HG03460 (cell line): ENCODE measurements around the gene CNBP.
A peak's percentile ranks its signal among the peaks of the same experiment; 100 is the strongest.
"Not testable (repeated sequence)": the region's sequence is repeated elsewhere in the genome, so short reads cannot be mapped to it uniquely, and the experiment has no call there.

ENCODE experiments used
- ATAC-seq: cut with Tn5 transposase; IDR thresholded peaks from one replicate; pipeline ENCODE4 v1.9.1; 2021; ENCODE audit not compliant: unreplicated experiment

Gene CNBP

DNA sequence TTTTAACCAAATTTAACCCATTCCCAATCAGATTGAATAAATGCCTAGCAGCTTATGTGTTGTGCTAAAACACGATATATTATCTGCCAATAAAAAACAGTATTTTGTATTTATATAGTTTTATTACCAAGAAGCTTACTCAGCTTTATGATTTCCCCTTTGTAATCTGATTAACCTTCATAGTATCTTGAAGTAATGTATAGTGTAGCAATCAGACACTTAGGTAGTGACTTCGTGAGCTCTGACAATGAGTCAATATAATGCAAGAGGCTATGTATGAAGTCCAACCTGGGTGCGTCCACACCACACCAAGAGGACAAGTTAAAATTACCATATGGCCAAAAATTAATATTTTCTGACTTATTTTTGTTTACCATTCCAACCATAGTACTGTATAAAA is 2.1 kb upstream of the CNBP start:
- no peak for ATAC-seq

DNA sequence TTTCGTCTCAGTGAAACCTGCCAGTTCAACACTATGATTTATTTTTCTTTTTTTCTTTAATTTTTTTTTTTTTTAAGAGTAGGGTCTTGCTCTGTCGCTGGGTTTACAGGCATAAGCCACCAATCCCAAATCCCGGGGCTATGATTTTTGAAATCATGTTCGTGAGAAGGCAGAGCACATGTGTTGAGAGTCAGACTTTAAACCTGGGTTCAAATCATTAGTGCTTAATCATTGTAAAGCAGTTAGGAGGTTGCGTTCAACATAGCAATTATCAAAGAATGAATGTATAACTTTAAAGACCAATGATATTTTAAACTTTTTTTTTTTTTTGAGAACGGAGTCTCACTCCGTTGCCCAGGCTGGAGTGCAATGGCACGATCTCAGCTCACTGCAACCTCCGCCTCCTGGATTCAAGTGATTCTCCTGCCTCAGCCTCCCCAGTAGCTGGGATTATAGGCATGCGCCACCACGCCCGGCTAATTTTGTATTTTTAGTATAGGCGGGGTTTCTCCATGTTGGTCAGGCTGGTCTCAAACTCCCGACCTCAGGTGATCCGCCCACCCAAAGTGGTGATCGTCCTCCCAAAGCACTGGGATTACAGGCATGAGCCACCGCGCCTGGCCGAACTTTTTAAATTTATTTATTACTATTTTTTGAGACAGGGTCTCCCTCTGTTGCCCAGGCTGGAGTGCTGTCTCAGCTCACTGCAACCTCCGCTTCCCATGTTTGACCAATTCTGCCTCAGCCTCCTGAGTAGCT is 1.3 kb upstream of the CNBP start:
- not testable (repeated sequence) for ATAC-seq

DNA sequence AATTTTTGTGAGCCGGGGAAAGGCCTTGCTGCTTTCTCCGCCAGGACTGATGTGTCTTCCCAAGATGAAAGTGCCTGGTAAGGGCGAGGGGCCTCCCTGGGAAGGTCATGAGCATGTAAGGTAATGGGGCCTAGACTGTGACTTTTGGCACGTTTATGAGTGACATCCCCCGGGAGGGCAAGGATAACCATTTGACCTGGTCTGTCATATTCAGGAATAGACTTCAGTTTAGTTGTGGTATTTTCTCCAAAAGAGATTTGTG is 631 bp upstream of the CNBP start:
- peak; percentile 7 for ATAC-seq

DNA sequence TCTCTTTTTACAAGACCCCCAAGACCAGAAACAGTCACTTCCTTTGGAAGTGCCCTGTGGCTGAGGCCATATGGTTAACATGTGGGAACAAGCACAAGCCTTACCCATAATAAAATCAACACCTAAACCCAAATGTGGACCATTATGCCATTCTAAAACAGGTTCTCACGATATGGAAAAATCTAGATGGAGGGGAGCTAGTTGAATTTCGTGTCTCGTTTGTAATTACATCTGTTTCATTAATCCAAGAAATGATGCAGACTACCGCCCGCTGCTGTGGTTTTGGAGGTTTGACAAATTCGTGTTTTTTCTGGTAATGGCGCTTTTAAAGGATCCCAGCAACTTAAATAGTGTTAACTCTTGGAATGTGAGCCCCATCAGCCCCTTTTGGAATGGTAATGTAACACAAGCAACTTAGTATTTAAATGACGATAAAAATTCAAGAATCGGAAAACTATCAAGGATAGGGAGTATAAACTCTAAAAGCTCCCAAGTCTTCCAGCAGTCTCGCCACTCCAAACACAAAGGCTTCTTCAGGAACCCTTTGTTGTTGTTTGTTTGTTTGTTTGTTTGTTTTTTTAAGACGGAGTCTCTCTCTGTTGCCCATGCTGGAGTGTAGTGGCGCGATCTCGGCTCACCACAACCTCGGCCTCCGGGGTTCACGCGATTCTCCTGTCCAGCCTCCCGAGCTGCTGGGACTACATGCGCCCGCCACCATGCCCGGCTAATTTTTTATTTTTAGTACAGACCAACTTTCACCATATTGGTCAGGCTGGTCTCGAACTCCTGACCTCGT is 1.1 kb downstream of the CNBP start:
- no peak for ATAC-seq

DNA sequence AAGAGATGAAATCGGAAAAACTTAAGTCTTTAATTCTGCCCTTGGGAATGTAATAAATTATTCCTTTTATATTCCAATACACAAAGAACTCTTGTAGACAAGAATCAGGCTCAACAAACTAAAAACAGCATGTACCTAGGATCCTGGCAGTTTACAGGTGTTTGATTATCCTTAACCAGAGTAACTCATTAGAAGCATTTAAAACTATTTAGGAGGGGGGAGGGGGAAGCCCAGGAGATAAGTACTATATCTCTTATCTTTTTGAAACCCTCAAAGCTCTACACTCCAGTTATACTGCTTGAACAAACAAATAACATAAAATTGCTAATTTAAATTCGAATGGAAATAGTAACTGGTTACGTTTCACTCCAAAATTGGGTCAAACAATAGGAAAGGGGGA is 1.9 kb downstream of the CNBP start:
- ATAC-seq: no peak

DNA sequence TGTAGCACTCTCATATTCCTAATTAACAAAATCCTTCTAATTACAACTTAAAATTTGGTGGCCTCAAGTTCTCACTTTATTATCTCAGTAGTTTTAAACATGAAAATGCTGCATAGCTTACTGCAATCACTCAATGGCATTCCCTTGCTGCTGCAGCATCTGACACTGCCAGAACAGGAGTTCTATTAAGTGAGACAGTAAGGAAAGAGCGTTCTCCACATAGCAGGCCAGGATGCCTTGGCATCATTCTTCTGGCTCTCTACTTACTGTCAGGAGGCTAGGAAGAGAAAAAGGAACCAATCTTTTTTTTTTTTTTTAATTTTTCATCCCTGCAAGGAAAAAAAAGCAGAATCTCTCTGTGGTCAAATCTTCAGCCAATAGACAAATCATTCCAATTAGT is 3.2 kb downstream of the CNBP start:
- ATAC-seq: no peak

DNA sequence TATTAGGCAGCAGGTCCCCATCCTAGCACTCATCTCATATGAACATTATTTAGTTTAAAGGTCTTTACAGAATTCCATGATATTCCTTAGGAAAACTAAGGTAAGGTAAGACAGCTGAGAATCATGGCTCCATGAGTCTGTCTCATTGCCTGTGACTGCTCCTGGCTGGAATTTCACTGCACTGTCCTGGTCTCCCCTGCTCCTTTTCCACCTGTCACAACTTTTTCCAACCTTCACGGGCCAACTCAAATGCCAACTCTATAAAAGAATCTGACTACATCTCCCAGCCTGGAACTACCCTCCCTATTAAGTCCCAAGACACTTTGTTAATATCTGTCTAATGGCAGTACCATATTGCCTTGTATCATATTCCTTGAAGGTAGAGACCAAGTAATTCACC is 7.6 kb downstream of the CNBP start:
- no peak for ATAC-seq

DNA sequence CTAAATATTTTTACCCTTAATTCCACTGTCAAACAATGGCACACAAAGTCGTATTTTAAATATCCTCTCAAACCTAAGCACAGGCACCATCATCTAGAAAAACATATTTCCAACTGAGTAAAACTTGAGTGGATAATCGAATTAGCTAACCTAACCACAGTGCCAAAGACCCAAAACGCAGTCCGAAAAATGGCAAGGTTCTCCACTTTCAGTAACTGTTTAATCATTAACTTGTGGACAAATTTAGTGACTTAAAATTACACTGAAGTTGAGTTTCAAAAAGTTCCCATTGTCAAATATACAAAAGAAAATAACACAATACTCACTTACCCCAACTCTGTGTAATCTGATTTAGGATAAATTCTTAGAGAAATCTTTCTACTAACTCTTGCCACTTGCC is 10.0 kb downstream of the CNBP start:
- ATAC-seq: no peak

DNA sequence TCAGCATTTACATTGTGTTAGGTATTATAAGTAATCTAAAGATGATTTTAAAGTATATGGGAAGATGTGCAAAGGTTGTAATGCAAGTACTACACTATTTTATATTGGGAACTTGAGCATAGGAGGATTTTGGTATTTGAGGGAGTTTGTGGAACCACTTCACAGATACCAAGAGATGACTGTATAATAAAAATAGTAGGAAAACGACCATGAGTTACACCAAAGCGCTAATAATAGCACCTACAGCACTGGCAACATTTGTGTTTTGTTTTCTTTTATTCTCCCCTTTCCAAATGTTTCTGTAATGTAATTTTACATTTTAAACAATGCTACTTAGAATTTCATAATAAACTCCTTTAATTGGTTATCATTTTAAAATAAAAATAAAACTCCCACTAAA is 10.5 kb downstream of the CNBP start:
- no peak for ATAC-seq

DNA sequence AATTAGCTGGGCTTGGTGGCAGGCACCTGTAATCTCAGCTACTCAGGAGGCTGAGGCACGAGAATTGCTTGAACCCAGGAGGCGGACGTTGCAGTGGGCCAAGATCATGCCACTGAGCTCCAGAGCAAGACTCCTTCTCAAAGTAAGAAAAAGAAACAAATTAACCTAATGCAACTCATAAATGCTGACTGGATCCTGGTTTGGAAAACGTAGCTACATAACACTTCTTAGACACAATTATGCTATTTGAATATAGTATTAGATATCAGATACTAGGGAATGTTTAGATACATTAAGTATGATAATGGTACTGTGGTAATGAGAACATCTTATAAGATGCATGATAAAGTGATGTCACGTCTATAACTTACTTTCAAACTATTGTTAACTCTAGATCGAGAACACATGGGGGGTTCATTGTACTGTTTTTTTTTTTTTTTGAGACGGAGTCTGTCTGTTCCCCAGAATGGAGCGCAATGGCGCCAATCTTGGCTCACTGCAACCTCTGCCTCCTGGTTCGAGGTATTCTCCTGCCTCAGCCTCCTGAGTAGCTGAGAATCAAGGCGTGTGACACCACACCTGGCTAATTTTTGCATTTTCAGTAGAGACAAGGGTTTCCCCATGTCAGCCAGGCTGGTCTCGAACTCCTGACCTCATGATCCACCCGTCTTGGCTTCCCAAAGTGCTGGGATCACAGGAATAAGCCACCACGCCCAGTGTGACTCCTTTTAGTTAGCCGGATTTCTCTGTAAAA is 16.9 kb downstream of the CNBP start:
- ATAC-seq: no peak

DNA sequence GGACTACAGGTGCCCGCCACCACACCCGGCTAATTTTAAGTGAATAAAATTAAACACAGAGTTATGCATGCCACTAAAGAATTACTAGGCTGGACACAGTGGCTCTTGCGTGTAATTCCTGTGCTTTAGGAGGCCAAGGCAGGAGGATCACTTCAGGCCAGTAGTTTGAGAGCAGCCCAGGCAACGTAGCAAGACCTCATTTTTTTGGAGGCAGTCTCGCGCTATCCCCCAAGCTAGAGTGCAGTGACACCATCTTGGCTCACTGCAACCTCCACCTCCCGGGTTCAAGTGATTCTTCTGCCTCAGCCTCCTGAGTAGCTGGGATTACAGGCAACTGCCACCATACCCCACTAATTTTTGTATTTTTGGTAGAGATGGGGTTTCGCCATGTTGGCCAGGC is 18.1 kb downstream of the CNBP start:
- not testable (repeated sequence) for ATAC-seq

DNA sequence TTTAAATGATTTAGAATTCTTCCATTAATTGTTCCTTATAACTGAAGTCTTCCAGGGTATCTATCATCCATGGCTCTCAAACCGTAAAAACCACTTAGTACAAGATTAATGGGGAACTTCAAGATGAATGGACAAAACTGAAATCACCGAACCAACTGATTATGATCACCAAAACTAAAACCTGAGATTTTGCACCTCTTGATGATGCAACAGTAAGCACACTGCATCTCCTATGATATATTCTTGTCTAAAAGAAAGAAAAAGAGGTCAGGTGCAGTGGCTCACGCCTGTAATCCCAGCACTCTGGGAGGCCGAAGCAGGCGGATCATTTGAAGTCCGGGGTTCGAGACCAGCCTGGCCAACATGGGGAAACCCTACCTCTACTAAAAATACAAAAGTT is 19.2 kb downstream of the CNBP start:
- no peak for ATAC-seq

DNA sequence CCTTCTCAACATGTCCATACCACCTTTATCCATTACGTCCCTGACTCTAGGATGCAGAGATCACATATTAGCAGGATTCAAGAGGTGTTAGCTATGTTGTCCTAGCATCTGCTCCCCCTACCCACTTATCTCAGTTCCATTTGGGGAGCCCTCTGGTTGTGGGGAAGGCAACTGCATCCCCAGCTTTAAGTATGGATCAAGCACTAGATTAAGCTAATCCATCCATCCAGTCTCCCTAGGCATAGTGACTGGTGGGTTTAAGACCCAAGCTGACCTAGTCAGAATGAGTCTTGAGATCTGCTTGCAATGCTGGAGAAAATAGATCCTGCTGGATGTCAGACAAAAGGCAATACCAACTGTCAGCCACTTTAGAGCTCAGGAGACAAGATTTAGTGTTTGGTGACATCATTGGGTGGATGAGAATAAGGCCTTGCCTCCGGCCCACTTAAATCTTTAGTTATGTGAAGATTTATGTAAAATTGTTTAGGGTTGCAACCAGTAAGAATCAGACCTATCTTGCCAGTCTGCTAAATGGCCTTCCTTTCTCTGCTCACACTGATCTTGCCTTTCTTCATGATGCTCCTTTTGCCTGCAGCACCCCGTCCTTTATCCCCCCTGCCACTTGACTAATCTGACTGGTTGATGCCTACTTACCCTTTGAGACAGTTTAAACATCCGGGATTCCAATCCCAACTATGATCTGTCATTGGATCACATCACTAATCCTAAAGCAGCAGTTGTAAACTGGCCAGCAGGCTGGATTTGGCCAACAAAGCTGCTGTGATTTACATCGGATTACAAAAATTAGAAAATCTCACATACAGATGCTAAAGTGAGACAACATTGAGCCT is 20.7 kb downstream of the CNBP start:
- no peak for ATAC-seq

DNA sequence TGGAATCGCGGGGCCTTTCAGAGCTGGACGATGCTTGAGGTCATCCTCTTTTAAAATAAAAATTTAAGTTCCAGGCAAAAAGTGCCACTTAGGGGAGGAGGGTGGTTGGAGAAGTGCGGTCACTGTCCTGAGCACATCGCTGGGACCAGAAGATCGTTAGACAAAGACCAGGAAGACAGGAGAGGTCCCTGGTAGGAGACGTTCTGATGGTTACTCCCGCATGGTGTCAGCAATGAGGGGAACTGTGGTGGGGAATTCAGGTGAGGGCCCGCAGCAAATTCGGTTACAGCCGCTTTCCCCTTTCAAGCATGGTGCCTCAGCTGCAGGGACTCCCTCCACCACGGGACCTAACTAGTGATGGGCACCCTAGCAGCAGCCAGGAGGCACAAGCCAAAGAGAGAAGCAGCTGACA is 21.8 kb downstream of the CNBP start:
- peak; percentile 1 for ATAC-seq

DNA sequence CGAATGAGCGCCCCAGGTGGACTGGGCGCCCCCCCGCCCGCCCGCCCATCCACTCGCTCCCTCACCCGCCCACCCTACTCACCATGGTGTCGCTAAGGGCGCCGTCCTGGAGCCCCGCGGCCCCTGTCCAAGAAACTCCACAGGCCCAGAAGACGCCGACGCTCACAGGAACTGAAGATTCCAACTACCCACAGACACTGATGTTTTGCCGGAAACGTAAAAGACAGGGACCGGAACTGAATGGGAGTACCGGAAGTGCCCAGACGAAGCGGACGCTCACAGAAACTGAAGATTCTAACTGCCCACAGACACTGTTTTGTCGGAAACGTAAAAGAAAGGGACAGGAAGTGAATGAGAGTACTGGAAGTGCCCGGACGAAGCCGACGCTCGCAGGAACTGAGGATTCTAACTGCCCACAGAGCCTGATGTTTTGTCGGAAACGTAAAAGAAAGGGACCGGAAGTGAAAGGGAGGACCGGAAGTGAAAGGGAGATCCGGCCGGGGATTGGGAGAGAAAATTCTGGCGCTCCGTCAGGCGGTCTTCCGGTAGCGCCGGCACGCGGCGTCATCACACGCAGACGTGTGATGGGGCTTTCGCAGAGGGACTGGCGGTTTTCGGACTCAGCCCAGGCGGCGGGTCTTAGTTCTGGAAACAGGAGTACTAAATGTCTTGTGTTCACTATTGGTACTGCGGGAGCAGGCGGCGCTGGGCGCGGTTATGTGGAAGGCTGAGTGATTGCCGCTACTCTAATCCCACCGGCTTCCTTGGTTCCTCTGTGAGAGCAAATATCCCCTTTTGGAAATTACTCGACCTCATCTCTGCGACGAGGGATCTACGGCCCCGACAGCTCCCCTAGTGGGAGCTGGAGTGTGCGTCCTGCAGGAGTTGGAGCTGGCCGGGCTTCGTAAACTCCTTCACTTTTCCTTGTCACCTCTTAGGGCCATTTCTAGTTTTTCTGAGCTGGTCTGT is 22.5 kb downstream of the CNBP start, which contains the start of gene ISY1:
Gene ISY1 (minus strand): TSS at position 173 of the 969 bp plus-strand sequence. CDS start 88 bp downstream, at position 85.
- ATAC-seq: peak; percentile 77

DNA sequence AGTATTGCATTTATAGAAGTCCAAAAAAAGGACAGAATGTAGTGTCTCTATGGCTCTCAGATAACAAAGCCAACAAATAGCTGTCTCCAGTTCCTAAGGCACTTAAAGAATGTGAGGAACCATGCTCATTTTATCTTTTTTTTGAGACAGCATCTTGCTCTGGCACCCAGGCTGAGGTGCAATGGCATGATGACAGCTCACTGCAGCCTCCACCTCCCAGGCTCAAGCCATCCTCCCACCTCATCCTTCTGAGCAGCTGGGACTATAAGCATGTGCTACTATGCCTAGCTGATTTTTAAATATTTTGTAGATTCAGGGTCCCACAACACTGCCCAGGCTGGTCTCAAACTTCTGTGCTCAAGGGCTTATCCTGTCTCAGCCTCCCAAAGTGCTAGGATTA is 38.9 kb downstream of the CNBP start:
- ATAC-seq: no peak

DNA sequence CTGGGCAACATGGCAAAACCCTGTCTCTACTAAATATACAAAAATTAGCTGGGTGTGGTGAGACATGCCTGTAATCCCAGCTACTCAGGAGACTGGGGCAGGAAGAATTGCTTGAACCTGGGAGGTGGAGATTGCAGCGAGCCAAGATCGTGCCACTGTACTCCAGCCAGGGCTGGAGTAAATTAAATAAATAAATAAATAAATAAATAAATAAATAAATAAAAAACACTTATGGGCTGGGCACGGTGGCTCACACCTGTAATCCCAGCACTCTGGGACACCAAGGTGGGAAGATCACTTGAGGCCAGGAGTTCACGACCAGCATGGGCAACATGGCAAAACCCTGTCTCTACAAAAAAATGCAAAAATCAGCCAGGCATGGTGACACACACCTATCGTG is 42.7 kb downstream of the CNBP start:
- ATAC-seq: not testable (repeated sequence)

DNA sequence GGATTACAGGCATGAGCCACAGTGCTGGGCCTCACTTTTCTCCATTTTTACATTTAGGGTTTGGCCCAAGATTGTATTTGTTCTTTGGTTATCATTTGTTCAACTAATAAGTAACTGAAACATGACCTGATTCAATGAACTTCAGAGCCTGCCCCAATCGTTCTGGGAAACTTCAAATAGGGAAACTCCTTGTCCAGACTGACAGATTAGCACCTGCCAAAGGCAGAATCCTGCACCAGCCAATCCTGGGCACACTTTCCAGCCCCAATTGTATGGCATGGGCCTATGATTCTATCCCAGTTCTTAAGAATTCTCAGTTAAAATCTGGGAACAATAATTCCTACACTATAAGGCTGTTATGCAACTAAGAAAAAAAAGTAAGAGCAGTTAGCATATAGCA is 43.8 kb downstream of the CNBP start:
- ATAC-seq: no peak

DNA sequence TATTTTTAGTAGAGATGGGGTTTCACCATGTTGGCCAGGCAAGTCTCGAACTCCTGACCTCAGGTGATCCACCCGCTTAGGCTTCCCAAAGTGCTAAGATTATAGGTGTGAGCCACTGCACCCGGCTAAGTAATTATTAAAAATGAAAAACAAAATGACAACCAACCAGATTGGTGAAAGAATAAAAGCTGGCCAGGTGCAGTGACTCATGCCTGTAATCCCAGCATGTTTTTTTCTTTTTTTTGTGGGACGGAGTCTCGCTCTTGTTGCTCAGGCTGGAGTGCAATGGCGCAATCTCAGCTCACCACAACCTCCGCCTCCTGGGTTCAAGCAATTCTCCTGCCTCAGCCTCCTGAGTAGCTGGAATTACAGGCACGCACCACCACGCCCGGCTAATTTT is 47.4 kb downstream of the CNBP start:
- ATAC-seq: not testable (repeated sequence)
